Lower leg skin (tissue), 4 donors: Measurements from ENCODE around the gene ZNF236. TPM values are rescaled to one million over a fixed set of nuclear protein-coding genes. Genes with fewer than 3 reads are reported as not detected.
A peak's percentile ranks its signal among the peaks of the same experiment; 100 is the strongest.

Source experiments
- DNase-seq, 2 donors: peaks; one replicate each; pipeline ENCODE4 v3.0.0-alpha.2; 2019; ENCODE audit warnings: low spot score in 2 of 2
- H3K4me3 ChIP-seq: fragments of 200-600 bp; sonication (generic); 2 replicates; pipeline ENCODE4 v1.5.1; 2017; ENCODE audit warnings: mild to moderate bottlenecking, low read depth; ENCODE audit not compliant: poor library complexity, severe bottlenecking
- CTCF ChIP-seq, 3 donors: fragments of 450-650 bp; IDR thresholded peaks; one replicate each; pipeline ENCODE4 v1.5.1; 2016; ENCODE audit warnings: antibody characterized with exemption in 3 of 3, mild to moderate bottlenecking in 3 of 3, moderate library complexity in 2 of 3
- POLR2A ChIP-seq, 2 donors: fragments of 450-650 bp; IDR thresholded peaks; one replicate each; pipeline ENCODE4 v1.6.1; 2016 to 2017; ENCODE audit warnings: antibody characterized with exemption in 2 of 2, mild to moderate bottlenecking in 1 of 2, moderate library complexity in 1 of 2
- WGBS, 2 donors: methylation state at CpG; one replicate each; pipeline ENCODE4 v1.1.5; 2018; 5-methylcytosine and 5-hydroxymethylcytosine counted together
- intact Hi-C: fragments of 100-400 bp; cut with DNase I; formaldehyde crosslinking; loops from one replicate; pipeline ENCODE4 v1.15.0; 2023; ENCODE audit warnings: low total_unique reads
- total RNA-seq, 4 donors: library from RNA; depleted of rRNA; stranded (reverse); fragments of >200 nt; gene quantifications; one replicate each; pipeline ENCODE4 v1.1.0, GENCODE V29; 2016

ZNF236 gene
- total RNA-seq, 4 donors from 2014 or later, result 8.9 to 15.2 (median 11.8) TPM

GRCh38 chr18:77008576-77009315, 186.4 kb downstream of the ZNF236 start:
- DNase-seq, result peak in 1 of 2 donors; percentile 83
- 81 to 86% methylated on average over 22 to 23 of the region's 23 CpGs for WGBS, 2 donors
- intact Hi-C loops, result no loop called here
- TF ChIP-seq POLR2A (IDR thresholded peaks at IDR 0.05), result no peak
- H3K4me3 ChIP-seq, result no peak overlapping the region

- 74 to 86% methylated on average over 8 to 19 of the region's 19 CpGs for WGBS, 2 donors
- no peak for DNase-seq
- no peak for TF ChIP-seq POLR2A (IDR thresholded peaks at IDR 0.05)
- TF ChIP-seq CTCF (IDR thresholded peaks at IDR 0.05), result no peak
- no peak overlapping the region for H3K4me3 ChIP-seq
- intact Hi-C loops, result no loop called here
Observed at GRCh38 chr18:77009675-77010074, 187.3 kb downstream of the ZNF236 start.

GRCh38 chr18:77012120-77012519, 189.8 kb downstream of the ZNF236 start:
- WGBS, 2 donors, result 87 to 89% methylated on average over 8 of the region's 8 CpGs
- TF ChIP-seq POLR2A (IDR thresholded peaks at IDR 0.05), result no peak
- TF ChIP-seq CTCF (IDR thresholded peaks at IDR 0.05), result no peak
- intact Hi-C loops, result no loop called here
- H3K4me3 ChIP-seq, result no peak overlapping the region
- no peak for DNase-seq

- DNase-seq, result no peak
- H3K4me3 ChIP-seq, result no peak overlapping the region
- 50 to 64% methylated on average over 6 of the region's 6 CpGs for WGBS, 2 donors
- intact Hi-C loops, result no loop called here
- no peak for TF ChIP-seq POLR2A (IDR thresholded peaks at IDR 0.05)
- no peak for TF ChIP-seq CTCF (IDR thresholded peaks at IDR 0.05)
Observed at GRCh38 chr18:77012806-77013541, 190.6 kb downstream of the ZNF236 start.

- H3K4me3 ChIP-seq, result no peak overlapping the region
- peak; percentile 82 to 85 for DNase-seq
- TF ChIP-seq CTCF (IDR thresholded peaks at IDR 0.05), result no peak
- TF ChIP-seq POLR2A (IDR thresholded peaks at IDR 0.05), result no peak
- intact Hi-C loops, result no loop called here
- 64 to 67% methylated on average over 18 of the region's 18 CpGs for WGBS, 2 donors
Observed at GRCh38 chr18:77013811-77014521, 191.6 kb downstream of the ZNF236 start.

GRCh38 chr18:77014538-77014937, 192.2 kb downstream of the ZNF236 start:
- intact Hi-C loops, result no loop called here
- TF ChIP-seq CTCF (IDR thresholded peaks at IDR 0.05) (no peak), POLR2A (IDR thresholded peaks at IDR 0.05) (no peak)
- WGBS, 2 donors, result 78 to 84% methylated on average over 5 of the region's 5 CpGs

More at GRCh38 chr18:77014538-77014937, 192.2 kb downstream of the ZNF236 start:
- no peak overlapping the region for H3K4me3 ChIP-seq
- DNase-seq, result no peak
